ENCODE measurements around the gene ATP8A1.
"Not testable (repeated sequence)": the region's sequence is repeated elsewhere in the genome, so short reads cannot be mapped to it uniquely, and the experiment has no call there.

Gene ATP8A1

DNA sequence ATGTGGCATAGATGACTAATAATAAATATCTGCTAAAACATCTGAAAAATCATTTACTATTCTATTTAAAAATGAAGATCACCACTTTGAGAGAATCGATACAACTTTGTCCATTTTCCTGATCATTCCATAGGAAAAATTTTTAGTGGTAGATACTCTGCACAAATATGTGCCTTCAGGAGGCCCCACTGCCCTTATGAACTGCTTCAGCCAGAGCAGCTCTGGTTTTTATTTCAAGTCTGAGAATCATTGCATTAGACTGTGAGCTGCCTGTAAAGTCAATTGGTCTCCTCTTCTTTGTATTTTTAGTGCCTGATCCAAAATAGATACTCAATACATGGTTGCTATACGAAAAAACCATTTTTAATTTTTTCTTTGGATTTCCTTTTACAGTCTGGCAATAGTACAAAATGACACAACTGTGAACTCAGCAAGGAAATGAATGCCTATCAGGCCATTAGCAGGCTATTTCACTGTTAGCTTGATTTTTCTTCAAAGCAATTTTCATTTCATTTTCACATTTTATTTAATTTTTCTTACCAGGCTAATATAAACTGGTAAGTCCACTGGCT lies 190.5 kb downstream of the ATP8A1 start:
- H3K4me1 ChIP-seq (ENCODE audit: insufficient read depth, poor library complexity, severe bottlenecking): no peaks in the 10 kb centered on the region
- no peaks in the 10 kb centered on the region for H3K9me3 ChIP-seq (ENCODE audit: severe bottlenecking)
- no peak overlapping the region for H3K27ac ChIP-seq (ENCODE audit: poor library complexity, severe bottlenecking)
- DNase-seq (ENCODE audit: low spot score) (no peak), ATAC-seq (ENCODE audit: low read depth) (no peak)
- no peak overlapping the region for H3K4me3 ChIP-seq (ENCODE audit: severe bottlenecking)
- no peaks in the 10 kb centered on the region for H3K27me3 ChIP-seq (ENCODE audit: insufficient read depth, poor library complexity, severe bottlenecking)
- TF ChIP-seq, protein P1, sequence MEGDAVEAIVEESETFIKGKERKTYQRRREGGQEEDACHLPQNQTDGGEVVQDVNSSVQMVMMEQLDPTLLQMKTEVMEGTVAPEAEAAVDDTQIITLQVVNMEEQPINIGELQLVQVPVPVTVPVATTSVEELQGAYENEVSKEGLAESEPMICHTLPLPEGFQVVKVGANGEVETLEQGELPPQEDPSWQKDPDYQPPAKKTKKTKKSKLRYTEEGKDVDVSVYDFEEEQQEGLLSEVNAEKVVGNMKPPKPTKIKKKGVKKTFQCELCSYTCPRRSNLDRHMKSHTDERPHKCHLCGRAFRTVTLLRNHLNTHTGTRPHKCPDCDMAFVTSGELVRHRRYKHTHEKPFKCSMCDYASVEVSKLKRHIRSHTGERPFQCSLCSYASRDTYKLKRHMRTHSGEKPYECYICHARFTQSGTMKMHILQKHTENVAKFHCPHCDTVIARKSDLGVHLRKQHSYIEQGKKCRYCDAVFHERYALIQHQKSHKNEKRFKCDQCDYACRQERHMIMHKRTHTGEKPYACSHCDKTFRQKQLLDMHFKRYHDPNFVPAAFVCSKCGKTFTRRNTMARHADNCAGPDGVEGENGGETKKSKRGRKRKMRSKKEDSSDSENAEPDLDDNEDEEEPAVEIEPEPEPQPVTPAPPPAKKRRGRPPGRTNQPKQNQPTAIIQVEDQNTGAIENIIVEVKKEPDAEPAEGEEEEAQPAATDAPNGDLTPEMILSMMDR (IDR thresholded peaks at IDR 0.05; ENCODE audit: poor library complexity, severe bottlenecking): no peak
- H3K36me3 ChIP-seq (ENCODE audit: low read depth): no peaks in the 10 kb centered on the region

DNA sequence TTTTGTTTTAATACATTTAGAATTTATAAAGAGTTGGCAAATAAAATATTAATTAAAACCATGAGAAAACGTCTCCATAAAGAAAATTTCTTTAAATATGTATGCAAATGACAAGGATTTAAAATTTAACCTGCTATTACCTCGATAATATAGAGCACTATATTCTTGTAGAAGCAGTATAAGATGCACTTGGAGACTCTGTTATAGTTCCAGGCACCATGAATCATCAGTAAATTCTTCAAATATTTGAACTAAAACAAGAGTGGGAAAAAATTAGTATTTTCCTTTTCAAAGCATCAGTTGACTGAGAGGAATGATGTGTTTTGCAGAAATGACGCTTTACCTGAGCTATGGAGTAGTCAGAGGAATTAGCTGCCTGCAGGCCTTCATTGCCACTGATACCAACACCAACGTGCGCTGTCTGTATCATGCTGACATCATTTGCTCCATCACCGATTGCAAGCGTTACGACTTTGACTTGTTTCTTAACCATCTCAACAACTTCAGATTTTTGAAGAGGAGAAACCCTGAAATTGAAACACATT lies 192.3 kb downstream of the ATP8A1 start:
- TF ChIP-seq, protein P1 (IDR thresholded peaks at IDR 0.05; ENCODE audit: poor library complexity, severe bottlenecking): no peak
- no peak for DNase-seq (ENCODE audit: low spot score)
- no peak overlapping the region for H3K27ac ChIP-seq (ENCODE audit: poor library complexity, severe bottlenecking)
- H3K4me3 ChIP-seq (ENCODE audit: severe bottlenecking): no peak overlapping the region
- H3K4me1 ChIP-seq (ENCODE audit: insufficient read depth, poor library complexity, severe bottlenecking): no peaks in the 10 kb centered on the region
- no peaks in the 10 kb centered on the region for H3K36me3 ChIP-seq (ENCODE audit: low read depth)
- H3K27me3 ChIP-seq (ENCODE audit: insufficient read depth, poor library complexity, severe bottlenecking): no peaks in the 10 kb centered on the region
- ATAC-seq (ENCODE audit: low read depth): no peak
- H3K9me3 ChIP-seq (ENCODE audit: severe bottlenecking): no peaks in the 10 kb centered on the region

DNA sequence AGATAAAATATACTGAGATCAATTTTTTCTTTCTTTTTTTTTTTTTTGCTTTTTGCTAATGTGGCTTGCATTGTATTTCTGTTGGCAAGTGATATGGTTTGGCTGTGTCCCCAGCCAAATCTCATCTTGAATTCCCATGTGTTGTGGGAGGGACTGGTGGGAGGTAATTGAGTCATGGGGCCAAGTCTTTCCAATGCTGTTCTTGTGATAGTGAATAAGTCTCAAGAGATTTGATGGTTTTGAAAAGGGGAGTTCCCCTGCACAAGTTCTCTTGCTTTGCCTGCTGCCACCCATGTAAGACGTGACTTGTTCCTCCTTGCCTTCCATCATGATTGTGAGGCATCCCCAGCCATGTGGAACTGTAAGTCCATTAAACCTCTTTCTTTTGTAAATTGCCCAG lies 195.7 kb downstream of the ATP8A1 start:
- not testable (repeated sequence) for H3K27ac ChIP-seq (ENCODE audit: poor library complexity, severe bottlenecking); ATAC-seq (ENCODE audit: low read depth); H3K27me3 ChIP-seq (ENCODE audit: insufficient read depth, poor library complexity, severe bottlenecking); H3K4me3 ChIP-seq (ENCODE audit: severe bottlenecking); H3K9me3 ChIP-seq (ENCODE audit: severe bottlenecking); H3K4me1 ChIP-seq (ENCODE audit: insufficient read depth, poor library complexity, severe bottlenecking); DNase-seq (ENCODE audit: low spot score); H3K36me3 ChIP-seq (ENCODE audit: low read depth)

DNA sequence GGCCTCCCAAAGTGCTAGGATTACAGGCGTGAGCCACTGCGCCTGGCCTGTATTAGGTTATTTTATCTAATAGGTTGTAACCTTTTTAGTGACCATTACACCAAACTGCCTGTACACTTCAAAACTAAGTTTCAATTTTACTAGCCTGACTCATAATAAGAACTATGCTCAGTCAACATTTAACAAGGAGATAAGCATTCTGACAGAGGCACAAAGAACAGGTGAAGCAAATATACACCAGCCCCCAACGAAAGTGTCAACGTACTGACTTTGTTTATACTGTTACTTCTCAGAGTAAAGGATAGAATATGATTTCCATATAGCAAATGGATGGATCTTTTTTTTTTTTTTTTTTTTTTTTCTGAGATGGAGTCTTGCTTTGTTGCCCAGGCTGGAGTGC lies 196.9 kb downstream of the ATP8A1 start:
- no peak overlapping the region for H3K27ac ChIP-seq (ENCODE audit: poor library complexity, severe bottlenecking)
- no peaks in the 10 kb centered on the region for H3K9me3 ChIP-seq (ENCODE audit: severe bottlenecking)
- H3K36me3 ChIP-seq (ENCODE audit: low read depth): no peaks in the 10 kb centered on the region
- ATAC-seq (ENCODE audit: low read depth) (no peak), DNase-seq (ENCODE audit: low spot score) (no peak)
- TF ChIP-seq, protein P1 (IDR thresholded peaks at IDR 0.05; ENCODE audit: poor library complexity, severe bottlenecking): no peak
- H3K4me1 ChIP-seq (ENCODE audit: insufficient read depth, poor library complexity, severe bottlenecking): no peaks in the 10 kb centered on the region
- H3K27me3 ChIP-seq (ENCODE audit: insufficient read depth, poor library complexity, severe bottlenecking): no peaks in the 10 kb centered on the region
- H3K4me3 ChIP-seq (ENCODE audit: severe bottlenecking): no peak overlapping the region

DNA sequence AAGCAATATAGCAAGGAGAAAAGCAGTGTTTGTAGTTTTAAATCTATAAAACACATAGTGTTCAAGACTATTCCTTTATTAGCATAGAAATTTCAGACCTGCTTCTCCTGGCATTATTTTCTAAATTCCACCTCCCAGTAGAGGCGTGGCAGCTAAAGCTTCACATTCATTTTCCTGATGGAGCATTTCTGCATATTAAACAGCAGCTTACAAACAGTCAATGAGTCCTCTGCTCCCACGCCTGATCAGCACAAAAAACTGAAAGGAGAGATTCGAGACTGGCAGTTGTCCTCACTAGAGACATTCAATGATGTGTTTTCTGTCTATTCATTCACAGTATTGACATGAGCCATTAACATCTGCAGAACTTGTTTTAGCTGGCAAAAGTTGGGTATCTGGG lies 198.2 kb downstream of the ATP8A1 start:
- Histone ChIP-seq H3K4me1 (ENCODE audit: insufficient read depth, poor library complexity, severe bottlenecking) (no peaks in the 10 kb centered on the region), H3K27me3 (ENCODE audit: insufficient read depth, poor library complexity, severe bottlenecking) (no peaks in the 10 kb centered on the region), H3K9me3 (ENCODE audit: severe bottlenecking) (no peaks in the 10 kb centered on the region), H3K27ac (ENCODE audit: poor library complexity, severe bottlenecking) (no peak overlapping the region), H3K4me3 (ENCODE audit: severe bottlenecking) (no peak overlapping the region), H3K36me3 (ENCODE audit: low read depth) (no peaks in the 10 kb centered on the region)
- no peak for ATAC-seq (ENCODE audit: low read depth)
- no peak for DNase-seq (ENCODE audit: low spot score)
- TF ChIP-seq, protein P1 (IDR thresholded peaks at IDR 0.05; ENCODE audit: poor library complexity, severe bottlenecking): no peak
